Osteocyte (in vitro differentiated cells): ENCODE results near the gene BNC2. TPM values are rescaled to one million over a fixed set of nuclear protein-coding genes. Genes with fewer than 3 reads are reported as not detected.
A peak's percentile ranks its signal among the peaks of the same experiment; 100 is the strongest.

Experiments
- DNase-seq: peaks from one replicate; pipeline ENCODE4 v3.0.0; 2021; ENCODE audit warnings: mixed read lengths; ENCODE audit not compliant: unreplicated experiment; ENCODE audit errors: extremely low spot score
- H3K27ac Mint-ChIP-seq: one replicate; pipeline ENCODE4 v1.8.0; 2021; ENCODE audit warnings: mild to moderate bottlenecking, mixed read lengths; ENCODE audit not compliant: unreplicated experiment
- H3K27me3 Mint-ChIP-seq: one replicate; pipeline ENCODE4 v1.8.0; 2021; ENCODE audit warnings: mixed read lengths; ENCODE audit not compliant: unreplicated experiment
- H3K36me3 Mint-ChIP-seq: one replicate; pipeline ENCODE4 v1.8.0; 2021; ENCODE audit warnings: mixed read lengths; ENCODE audit not compliant: unreplicated experiment
- H3K4me1 Mint-ChIP-seq: one replicate; pipeline ENCODE4 v1.8.0; 2021; ENCODE audit warnings: mixed read lengths; ENCODE audit not compliant: unreplicated experiment
- H3K4me3 Mint-ChIP-seq: one replicate; pipeline ENCODE4 v1.8.0; 2021; ENCODE audit warnings: mild to moderate bottlenecking, moderate library complexity, mixed read lengths; ENCODE audit not compliant: unreplicated experiment
- H3K9me3 Mint-ChIP-seq: one replicate; pipeline ENCODE4 v1.8.0; 2021; ENCODE audit warnings: mixed read lengths; ENCODE audit not compliant: unreplicated experiment
- total RNA-seq: library from RNA; stranded (reverse); gene quantifications from 2 replicates; pipeline ENCODE4 v1.2.1, GENCODE V29; 2021
- TF ChIP-seq, protein P1 (sequence below): fragments of 200-600 bp; sonication (generic); IDR thresholded peaks from 2 replicates; pipeline ENCODE4 v1.5.0; 2021; ENCODE audit warnings: antibody characterized with exemption, mild to moderate bottlenecking, moderate library complexity

Gene BNC2
- total RNA-seq, 1 donor from 2014 or later = 66.5 TPM

- peaks cover 42% of the 10 kb centered on the region for H3K4me1 Mint-ChIP-seq
- peaks cover 3% of the 10 kb centered on the region for H3K36me3 Mint-ChIP-seq
- DNase-seq = no peak
- no peaks in the 10 kb centered on the region for H3K9me3 Mint-ChIP-seq
- no peaks in the 10 kb centered on the region for H3K27me3 Mint-ChIP-seq
- H3K4me3 Mint-ChIP-seq = no peak overlapping the region
- H3K27ac Mint-ChIP-seq = peak overlapping the region; percentile 13
- TF ChIP-seq, protein P1, sequence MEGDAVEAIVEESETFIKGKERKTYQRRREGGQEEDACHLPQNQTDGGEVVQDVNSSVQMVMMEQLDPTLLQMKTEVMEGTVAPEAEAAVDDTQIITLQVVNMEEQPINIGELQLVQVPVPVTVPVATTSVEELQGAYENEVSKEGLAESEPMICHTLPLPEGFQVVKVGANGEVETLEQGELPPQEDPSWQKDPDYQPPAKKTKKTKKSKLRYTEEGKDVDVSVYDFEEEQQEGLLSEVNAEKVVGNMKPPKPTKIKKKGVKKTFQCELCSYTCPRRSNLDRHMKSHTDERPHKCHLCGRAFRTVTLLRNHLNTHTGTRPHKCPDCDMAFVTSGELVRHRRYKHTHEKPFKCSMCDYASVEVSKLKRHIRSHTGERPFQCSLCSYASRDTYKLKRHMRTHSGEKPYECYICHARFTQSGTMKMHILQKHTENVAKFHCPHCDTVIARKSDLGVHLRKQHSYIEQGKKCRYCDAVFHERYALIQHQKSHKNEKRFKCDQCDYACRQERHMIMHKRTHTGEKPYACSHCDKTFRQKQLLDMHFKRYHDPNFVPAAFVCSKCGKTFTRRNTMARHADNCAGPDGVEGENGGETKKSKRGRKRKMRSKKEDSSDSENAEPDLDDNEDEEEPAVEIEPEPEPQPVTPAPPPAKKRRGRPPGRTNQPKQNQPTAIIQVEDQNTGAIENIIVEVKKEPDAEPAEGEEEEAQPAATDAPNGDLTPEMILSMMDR = no peak
Measured at GRCh38 chr9:16575986-16576245, 294.6 kb downstream of the BNC2 start.

- TF ChIP-seq, protein P1 = peak; percentile 34
- peaks cover 3% of the 10 kb centered on the region for H3K36me3 Mint-ChIP-seq
- no peak overlapping the region for H3K4me3 Mint-ChIP-seq
- DNase-seq = no peak
- H3K27ac Mint-ChIP-seq = peak overlapping the region; percentile 13
- H3K9me3 Mint-ChIP-seq = no peaks in the 10 kb centered on the region
- H3K4me1 Mint-ChIP-seq = peaks cover 41% of the 10 kb centered on the region
- no peaks in the 10 kb centered on the region for H3K27me3 Mint-ChIP-seq
Measured at GRCh38 chr9:16575142-16575985, 295.1 kb downstream of the BNC2 start.

DNA sequence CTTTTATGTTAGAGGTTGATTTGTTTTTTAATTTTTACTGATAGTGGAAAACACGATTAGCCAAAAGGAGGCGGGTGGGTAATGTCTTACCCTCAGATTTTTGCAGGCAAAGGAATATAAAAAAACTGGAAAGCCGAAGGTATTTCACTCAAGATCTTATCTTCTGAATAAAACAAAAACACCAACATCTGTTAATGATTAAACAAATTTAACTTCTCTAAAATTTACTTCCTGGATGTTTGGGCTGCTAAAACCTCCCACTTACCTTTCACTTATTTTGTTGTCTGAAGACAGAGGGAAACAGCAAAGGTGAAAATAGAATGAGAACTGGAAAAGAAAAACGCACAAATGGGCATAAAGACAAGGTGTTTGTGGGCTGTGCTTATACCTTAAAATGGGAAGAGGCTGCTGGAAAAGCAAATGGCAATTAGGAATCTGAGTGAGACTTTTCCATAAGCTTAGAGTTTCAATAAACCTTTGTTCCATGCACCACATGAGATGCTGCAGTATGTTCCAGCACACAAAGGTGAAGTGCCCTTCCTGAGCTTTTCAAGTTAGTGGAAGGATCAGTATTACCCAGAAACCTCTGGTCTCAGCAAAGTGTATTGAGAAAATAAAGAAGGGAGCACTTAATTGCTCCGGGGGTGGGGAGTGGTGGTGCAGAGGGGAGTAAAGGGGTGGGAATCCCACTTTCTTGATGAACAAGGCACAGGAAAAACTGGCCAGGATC lies 298.3 kb downstream of the BNC2 start:
- Mint-ChIP-seq H3K27me3 (no peaks in the 10 kb centered on the region), H3K9me3 (no peaks in the 10 kb centered on the region), H3K4me1 (peaks cover 27% of the 10 kb centered on the region), H3K36me3 (peaks cover 3% of the 10 kb centered on the region), H3K27ac (no peak overlapping the region), H3K4me3 (no peak overlapping the region)
- TF ChIP-seq, protein P1 = no peak
- no peak for DNase-seq

- H3K4me1 Mint-ChIP-seq = peaks cover 26% of the 10 kb centered on the region
- H3K36me3 Mint-ChIP-seq = peaks cover 7% of the 10 kb centered on the region
- TF ChIP-seq, protein P1 = no peak
- no peak overlapping the region for H3K27ac Mint-ChIP-seq
- DNase-seq = no peak
- no peak overlapping the region for H3K4me3 Mint-ChIP-seq
- no peaks in the 10 kb centered on the region for H3K9me3 Mint-ChIP-seq
- H3K27me3 Mint-ChIP-seq = no peaks in the 10 kb centered on the region
Measured at GRCh38 chr9:16571127-16571802, 299.2 kb downstream of the BNC2 start.

- H3K4me1 Mint-ChIP-seq = peaks cover 11% of the 10 kb centered on the region
- H3K36me3 Mint-ChIP-seq = peaks cover 10% of the 10 kb centered on the region
- TF ChIP-seq, protein P1 = no peak
- H3K4me3 Mint-ChIP-seq = no peak overlapping the region
- no peaks in the 10 kb centered on the region for H3K9me3 Mint-ChIP-seq
- no peaks in the 10 kb centered on the region for H3K27me3 Mint-ChIP-seq
- no peak for DNase-seq
- H3K27ac Mint-ChIP-seq = no peak overlapping the region
Measured at GRCh38 chr9:16563446-16563845, 307.0 kb downstream of the BNC2 start.
